Thymus (tissue), 11 donors: ENCODE results near the gene ST3GAL4. TPM values are rescaled to one million over a fixed set of nuclear protein-coding genes. Genes with fewer than 3 reads are reported as not detected.
"Not testable (repeated sequence)": the region's sequence is repeated elsewhere in the genome, so short reads cannot be mapped to it uniquely, and the experiment has no call there.

Experiments
- DNase-seq, 9 donors: peaks; one replicate each; pipeline ENCODE4 v3.0.0-alpha.2; 2013; ENCODE audit warnings: low spot score in 9 of 9, low read depth in 6 of 9, missing footprints in 1 of 9
- H3K27ac ChIP-seq, 2 donors: one replicate each; pipeline ENCODE4 v1.5.1; 2013; ENCODE audit warnings: control low read depth in 1 of 2, low read depth in 1 of 2, low read length in 1 of 2, mild to moderate bottlenecking in 1 of 2, moderate library complexity in 1 of 2
- H3K27me3 ChIP-seq, 2 donors: one replicate each; pipeline ENCODE4 v1.5.1; 2013; ENCODE audit warnings: low read length in 1 of 2; ENCODE audit not compliant: control insufficient read depth in 2 of 2, insufficient read depth in 1 of 2
- H3K36me3 ChIP-seq, 2 donors: one replicate each; pipeline ENCODE4 v1.5.1; 2013; ENCODE audit warnings: low read length in 1 of 2, mild to moderate bottlenecking in 1 of 2, moderate library complexity in 1 of 2; ENCODE audit not compliant: control insufficient read depth in 2 of 2, insufficient read depth in 2 of 2
- H3K4me1 ChIP-seq, 2 donors: one replicate each; pipeline ENCODE4 v1.5.1; 2013; ENCODE audit warnings: low read length in 2 of 2; ENCODE audit not compliant: control insufficient read depth in 2 of 2, insufficient read depth in 2 of 2
- H3K4me3 ChIP-seq, 2 donors: one replicate each; pipeline ENCODE4 v1.5.1; 2013; ENCODE audit warnings: low read length in 2 of 2, control low read depth in 1 of 2, mild to moderate bottlenecking in 1 of 2
- H3K9me3 ChIP-seq, 2 donors: one replicate each; pipeline ENCODE4 v1.5.1; 2013; ENCODE audit warnings: low read length in 1 of 2, mild to moderate bottlenecking in 1 of 2; ENCODE audit not compliant: control insufficient read depth in 2 of 2, insufficient read depth in 1 of 2
- WGBS: extraction: QIAGEN DNeasy Blood & Tissue Kit; methylation state at CpG from one replicate; pipeline ENCODE4 v1.1.7; 2013; 5-methylcytosine and 5-hydroxymethylcytosine counted together
- polyA plus RNA-seq: library from polyadenylated mRNA; stranded (reverse); fragments of 200-250 nt; gene quantifications from one replicate; pipeline ENCODE4 v1.2.3, GENCODE V29; 2013
- total RNA-seq: library from RNA; stranded (reverse); fragments of 120-200 nt; gene quantifications from one replicate; pipeline ENCODE4 v1.2.4, GENCODE V29; 2013
- donor health status: healthy.

Gene ST3GAL4
- total and polyA plus RNA-seq, 2 donors, result 5.9 to 6.1 TPM

DNA sequence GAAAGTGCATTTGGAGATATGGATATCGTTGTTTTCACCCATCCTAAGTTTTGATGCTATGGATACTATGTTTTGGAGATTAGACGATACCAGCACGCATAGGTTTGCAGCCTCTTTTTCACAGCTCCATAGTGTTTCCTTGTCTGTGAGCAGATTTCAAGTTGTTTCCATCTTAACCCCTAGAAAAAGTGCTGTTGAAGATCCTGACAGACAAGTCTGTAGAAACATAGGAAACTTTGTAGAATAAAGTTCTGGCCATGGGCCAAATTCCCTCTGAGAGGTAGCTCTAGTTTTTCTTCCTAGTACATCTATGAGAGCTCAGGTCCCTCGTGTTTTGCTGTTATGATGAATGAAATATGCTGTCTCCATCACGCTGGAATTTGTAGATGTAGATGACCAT lies 32.4 kb downstream of the ST3GAL4 start:
- no peaks in the 10 kb centered on the region for H3K36me3 ChIP-seq
- no peak overlapping the region for H3K27ac ChIP-seq
- no peaks in the 10 kb centered on the region for H3K9me3 ChIP-seq
- peaks cover 0 to 27% of the 10 kb centered on the region in 2 donors for H3K4me1 ChIP-seq
- no peak overlapping the region for H3K4me3 ChIP-seq
- H3K27me3 ChIP-seq, result no peaks in the 10 kb centered on the region
- DNase-seq, result no peak
- WGBS, result 92% methylated on average over 5 of the region's 5 CpGs

DNA sequence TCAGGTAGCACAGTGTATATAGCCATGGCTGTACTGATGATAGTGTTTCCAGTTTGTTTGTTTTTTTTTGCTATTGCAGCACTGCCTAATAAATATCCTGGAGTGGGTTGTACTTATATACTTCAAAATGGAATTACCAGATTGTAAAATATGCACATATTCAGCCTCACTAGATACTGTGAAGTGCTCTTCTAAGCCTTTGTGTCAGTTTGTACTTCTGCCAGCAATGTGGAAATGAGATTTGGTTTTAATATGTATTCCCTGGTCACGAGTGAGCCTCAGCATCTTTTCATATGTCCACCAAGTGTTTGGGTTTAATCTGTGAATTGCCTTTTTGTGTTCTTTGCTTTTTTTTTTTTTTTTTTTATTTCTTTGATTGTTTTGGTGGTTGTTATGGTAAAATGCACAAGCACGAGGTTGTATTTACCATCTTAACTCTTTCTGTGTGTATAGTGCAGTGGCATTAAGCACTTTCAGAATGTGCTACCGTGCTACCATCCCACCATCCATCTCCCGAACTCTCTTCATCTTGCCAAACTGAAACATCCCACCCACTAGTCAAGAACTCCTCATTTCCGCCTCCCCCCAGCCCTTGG lies 34.9 kb downstream of the ST3GAL4 start:
- 83% methylated on average over 5 of the region's 5 CpGs for WGBS
- Histone ChIP-seq H3K4me1 (peaks cover 0 to 31% of the 10 kb centered on the region in 2 donors), H3K27ac (no peak overlapping the region), H3K4me3 (no peak overlapping the region), H3K27me3 (no peaks in the 10 kb centered on the region), H3K9me3 (no peaks in the 10 kb centered on the region), H3K36me3 (no peaks in the 10 kb centered on the region)
- no peak for DNase-seq

DNA sequence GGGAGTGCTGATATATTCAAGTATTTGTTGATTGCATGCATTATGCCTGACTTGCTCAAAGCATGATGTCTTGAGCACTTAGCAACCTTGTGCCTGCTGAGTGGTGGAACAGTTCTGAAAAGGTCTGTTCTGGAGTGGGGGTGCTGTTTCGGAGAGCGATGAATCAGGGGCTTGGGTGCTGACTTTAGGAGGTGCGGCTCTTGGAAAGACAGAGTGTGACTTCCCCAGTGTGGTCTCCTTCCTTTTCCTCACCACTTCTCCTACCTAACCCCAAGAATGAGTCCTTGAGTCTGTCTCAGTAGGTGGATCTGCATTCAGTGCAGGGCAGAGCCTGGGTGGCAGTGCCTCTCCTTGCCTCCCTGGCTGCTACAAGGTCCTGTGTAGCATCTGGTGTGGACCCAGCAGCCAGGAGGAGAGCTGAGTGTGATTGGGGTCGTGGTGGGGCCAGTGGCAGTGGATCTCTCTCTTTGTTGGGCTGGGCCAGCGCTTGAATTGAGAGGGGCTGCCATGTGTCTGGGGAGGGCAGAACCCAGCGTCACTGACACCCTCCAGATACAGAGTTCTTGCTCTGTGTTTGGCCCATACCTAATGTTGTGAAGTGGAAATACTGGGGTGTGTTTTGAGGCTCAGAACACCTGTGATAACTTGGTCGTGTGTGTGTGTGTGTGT lies 35.9 kb downstream of the ST3GAL4 start:
- H3K4me1 ChIP-seq, result peaks cover 0 to 26% of the 10 kb centered on the region in 2 donors
- no peaks in the 10 kb centered on the region for H3K36me3 ChIP-seq
- no peak overlapping the region for H3K4me3 ChIP-seq
- no peak overlapping the region for H3K27ac ChIP-seq
- H3K9me3 ChIP-seq, result no peaks in the 10 kb centered on the region
- WGBS, result 74% methylated on average over 7 of the region's 7 CpGs
- no peaks in the 10 kb centered on the region for H3K27me3 ChIP-seq
- no peak for DNase-seq

DNA sequence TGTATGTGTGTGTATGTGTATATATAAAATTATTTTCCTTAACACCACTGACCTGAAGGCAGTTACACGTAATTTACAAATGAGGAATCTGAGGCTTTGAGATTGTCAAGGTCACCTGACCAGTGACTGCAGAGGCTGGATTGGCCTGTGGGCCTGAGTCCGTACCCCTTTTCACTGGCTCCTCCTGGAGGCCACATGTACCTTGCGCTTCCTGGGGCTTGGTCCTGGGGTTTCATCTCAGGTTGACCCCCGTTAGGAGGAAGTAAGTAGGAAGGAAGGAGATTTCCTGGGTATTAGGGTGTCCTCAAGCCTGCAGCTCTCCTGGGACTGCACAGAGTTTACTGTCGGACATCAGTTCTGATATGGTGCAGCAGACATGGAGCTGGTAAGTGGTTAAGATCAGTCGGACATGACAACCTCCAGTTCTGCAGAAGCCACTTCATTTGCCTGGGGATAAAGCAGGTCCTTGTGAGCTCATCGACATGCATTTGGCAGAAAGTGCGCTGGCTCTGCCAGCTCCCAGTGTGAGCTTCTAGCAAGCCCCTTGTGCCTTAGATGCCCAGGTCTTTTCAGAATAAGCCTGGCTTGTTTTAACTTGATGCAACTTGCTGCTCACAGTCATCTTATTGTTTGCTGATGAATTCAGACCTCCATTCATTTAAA lies 36.6 kb downstream of the ST3GAL4 start:
- Histone ChIP-seq H3K27me3 (no peaks in the 10 kb centered on the region), H3K9me3 (no peaks in the 10 kb centered on the region), H3K4me1 (peaks cover 0 to 20% of the 10 kb centered on the region in 2 donors), H3K4me3 (no peak overlapping the region), H3K36me3 (no peaks in the 10 kb centered on the region), H3K27ac (no peak overlapping the region)
- DNase-seq, result no peak
- WGBS, result 60% methylated on average over 8 of the region's 8 CpGs

DNA sequence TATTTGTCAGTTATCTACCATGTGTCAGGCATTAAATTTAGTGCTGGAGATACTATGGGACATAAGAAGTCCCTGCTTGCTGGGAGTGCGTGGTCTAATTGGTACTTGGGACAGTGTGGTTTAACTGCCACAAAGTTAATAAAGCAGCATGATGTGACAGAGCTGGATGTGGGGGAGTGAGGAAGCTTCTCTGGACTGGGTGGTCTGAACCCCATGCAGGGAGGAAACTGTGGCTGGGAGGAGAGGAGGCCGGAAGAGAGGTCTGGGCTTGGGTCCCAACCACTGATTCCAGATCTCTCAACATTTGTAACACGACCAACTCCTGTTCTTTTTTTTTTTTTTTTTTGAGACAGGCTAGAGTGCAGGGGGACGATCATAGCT lies 37.1 kb downstream of the ST3GAL4 start:
- 20% methylated on average over 4 of the region's 4 CpGs for WGBS
- no peaks in the 10 kb centered on the region for H3K36me3 ChIP-seq
- no peaks in the 10 kb centered on the region for H3K27me3 ChIP-seq
- H3K27ac ChIP-seq, result no peak overlapping the region
- H3K4me3 ChIP-seq, result no peak overlapping the region
- no peaks in the 10 kb centered on the region for H3K9me3 ChIP-seq
- peaks cover 0 to 18% of the 10 kb centered on the region in 2 donors for H3K4me1 ChIP-seq
- no peak for DNase-seq

DNA sequence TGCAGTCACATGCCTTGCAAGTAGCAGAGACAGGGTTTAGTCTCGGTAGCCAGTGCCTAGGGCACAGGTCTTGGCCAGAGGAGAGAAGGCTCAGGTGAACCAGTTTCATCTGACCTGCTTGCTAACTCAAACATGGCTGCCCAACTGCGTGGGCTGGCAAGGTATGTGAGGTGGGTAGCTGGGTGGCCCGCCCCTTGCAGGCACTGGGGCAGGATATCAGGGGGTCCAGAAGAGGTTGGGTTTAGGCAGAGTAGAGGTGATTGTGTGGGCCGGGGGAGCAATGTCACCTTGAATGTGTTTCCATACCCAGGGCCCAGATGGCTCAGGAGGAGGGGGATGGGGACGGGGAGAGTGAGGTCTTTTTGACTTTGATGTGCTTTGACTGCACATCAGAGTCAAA lies 37.7 kb downstream of the ST3GAL4 start:
- Histone ChIP-seq H3K4me1 (peaks cover 0 to 18% of the 10 kb centered on the region in 2 donors), H3K27ac (no peak overlapping the region), H3K36me3 (no peaks in the 10 kb centered on the region), H3K9me3 (no peaks in the 10 kb centered on the region), H3K27me3 (no peaks in the 10 kb centered on the region), H3K4me3 (no peak overlapping the region)
- DNase-seq, result no peak
- 76% methylated on average over 5 of the region's 5 CpGs for WGBS

DNA sequence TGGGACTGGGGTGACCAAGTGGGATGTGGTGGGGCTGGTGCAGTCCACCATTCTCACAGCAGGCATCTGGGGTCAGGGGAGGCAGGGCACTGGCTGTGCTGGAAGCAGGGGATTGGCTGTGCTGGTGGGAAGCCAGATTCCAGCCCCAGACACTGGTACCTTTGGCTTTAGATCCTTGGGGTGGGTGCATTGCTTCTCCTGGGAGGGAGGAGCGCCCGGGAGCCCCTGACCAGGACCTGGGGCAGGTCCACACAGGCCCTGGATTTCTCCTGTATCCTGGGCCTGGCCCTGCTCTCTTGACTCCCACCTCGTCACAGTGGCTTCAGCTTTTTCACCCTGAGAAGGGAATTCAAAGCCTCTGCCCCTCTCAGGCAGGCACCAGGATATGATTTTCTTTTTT lies 38.5 kb downstream of the ST3GAL4 start:
- H3K4me3 ChIP-seq, result no peak overlapping the region
- H3K27me3 ChIP-seq, result no peaks in the 10 kb centered on the region
- no peaks in the 10 kb centered on the region for H3K36me3 ChIP-seq
- WGBS, result 91% methylated on average over 3 of the region's 3 CpGs
- no peak for DNase-seq
- no peaks in the 10 kb centered on the region for H3K9me3 ChIP-seq
- H3K27ac ChIP-seq, result no peak overlapping the region
- peaks cover 0 to 18% of the 10 kb centered on the region in 2 donors for H3K4me1 ChIP-seq

DNA sequence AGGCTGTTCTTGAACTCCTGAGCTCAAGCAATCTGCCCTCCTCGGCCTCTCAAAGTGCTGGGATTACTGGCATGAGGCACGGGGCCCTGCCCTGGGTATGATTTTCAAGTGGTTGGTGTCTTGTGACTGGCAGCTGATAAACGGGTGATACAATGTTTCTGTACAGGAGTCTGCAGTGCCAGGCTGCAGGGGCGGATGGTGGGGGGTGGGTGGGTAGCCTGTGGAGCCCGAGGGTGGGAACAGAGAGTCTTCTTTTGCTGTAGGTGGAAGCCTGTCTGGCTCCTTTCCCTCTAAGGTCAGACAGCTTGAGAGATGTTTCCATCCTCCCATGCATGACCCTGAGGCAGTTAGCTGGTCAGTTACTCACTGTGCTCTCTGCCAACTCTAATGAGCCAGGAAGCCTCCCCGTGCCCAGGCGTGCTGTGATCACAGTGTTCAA lies 39.2 kb downstream of the ST3GAL4 start:
- WGBS, result 80% methylated on average over 7 of the region's 7 CpGs
- H3K27ac ChIP-seq, result not testable (repeated sequence)

DNA sequence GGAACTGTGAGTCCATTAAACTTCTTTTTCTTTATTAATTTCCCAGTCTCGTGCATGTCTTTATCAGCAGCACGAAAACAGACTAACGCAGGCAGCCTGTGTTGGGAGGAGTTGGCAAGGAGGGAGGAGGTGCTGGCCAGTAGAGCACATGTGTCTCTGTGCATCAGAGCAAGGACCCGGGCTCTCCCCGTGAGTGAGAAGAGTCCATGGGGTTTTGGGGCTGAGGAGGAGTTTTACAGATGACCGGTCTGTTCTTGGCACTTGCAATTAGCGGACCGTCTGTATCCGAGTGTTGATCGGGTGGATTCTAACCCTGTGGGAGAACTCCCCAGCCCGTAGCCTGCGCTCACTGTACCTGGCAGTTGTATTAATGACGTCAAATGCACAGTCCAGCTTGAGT lies 40.3 kb downstream of the ST3GAL4 start:
- not testable (repeated sequence) for H3K9me3 ChIP-seq, H3K36me3 ChIP-seq, H3K4me3 ChIP-seq, H3K27ac ChIP-seq, H3K27me3 ChIP-seq, DNase-seq
- peaks cover 0 to 18% of the 10 kb centered on the region in 2 donors for H3K4me1 ChIP-seq
- over 99% methylated on average over 8 of the region's 13 CpGs for WGBS

More for the DNA sequence above, 39.2 kb downstream of the ST3GAL4 start:
- not testable (repeated sequence) for H3K27me3 ChIP-seq, H3K4me3 ChIP-seq, H3K36me3 ChIP-seq, H3K9me3 ChIP-seq, DNase-seq
- peaks cover 0 to 18% of the 10 kb centered on the region in 2 donors for H3K4me1 ChIP-seq
